HG02870 (cell line): ENCODE data around the gene ZBED5.
"Not testable (repeated sequence)": the region's sequence is repeated elsewhere in the genome, so short reads cannot be mapped to it uniquely, and the experiment has no call there.

Source experiments
- ATAC-seq: cut with Tn5 transposase; IDR thresholded peaks from one replicate; pipeline ENCODE4 v1.9.1; 2021; ENCODE audit warnings: mild to moderate bottlenecking, moderate library complexity; ENCODE audit not compliant: unreplicated experiment

ZBED5 gene

GRCh38 chr11:10857709-10858438, at the start of gene ZBED5:
Gene ZBED5, minus strand, starts transcription at chr11:10858053. Its CDS starts 3,108 bp downstream, at chr11:10854945.
- ATAC-seq: peak; percentile 93

GRCh38 chr11:10906521-10906920, 48.7 kb upstream of the ZBED5 start:
- no peak for ATAC-seq

DNA sequence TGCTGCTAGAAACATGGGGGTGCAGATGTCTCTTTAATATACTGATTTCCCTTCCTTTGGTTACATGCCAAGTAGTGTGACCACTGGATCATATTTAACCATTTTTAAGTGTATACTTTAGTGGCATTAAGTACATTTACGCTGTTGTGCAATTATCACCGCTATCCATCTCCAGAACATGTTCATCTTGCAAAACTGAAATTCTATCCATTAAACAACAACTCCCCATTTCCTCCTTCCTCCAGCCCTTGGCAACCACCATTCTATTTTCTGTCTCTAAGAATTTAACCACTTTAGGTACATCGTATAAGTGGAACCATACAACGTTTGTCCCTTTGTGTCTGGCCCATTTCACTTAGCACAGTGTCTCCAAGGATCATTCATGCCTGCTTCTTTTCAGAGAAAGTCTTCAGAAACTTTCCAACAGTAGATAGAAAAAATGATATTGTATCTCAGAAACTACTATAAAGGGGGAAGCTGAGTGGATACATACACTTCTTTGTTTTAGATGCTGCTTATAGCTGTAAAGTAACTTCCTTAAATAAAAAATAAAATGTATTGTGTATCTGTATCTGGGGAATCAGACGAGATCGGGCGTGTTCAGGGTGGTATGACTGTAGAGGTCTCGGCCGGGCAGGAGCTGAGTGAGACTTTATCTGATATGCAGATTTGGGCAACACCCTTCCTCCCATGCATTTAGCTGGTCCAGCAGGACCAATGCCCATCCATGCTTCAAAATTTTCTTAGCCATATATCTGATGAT, 44.6 kb upstream of the ZBED5 start:
- ATAC-seq: no peak

DNA sequence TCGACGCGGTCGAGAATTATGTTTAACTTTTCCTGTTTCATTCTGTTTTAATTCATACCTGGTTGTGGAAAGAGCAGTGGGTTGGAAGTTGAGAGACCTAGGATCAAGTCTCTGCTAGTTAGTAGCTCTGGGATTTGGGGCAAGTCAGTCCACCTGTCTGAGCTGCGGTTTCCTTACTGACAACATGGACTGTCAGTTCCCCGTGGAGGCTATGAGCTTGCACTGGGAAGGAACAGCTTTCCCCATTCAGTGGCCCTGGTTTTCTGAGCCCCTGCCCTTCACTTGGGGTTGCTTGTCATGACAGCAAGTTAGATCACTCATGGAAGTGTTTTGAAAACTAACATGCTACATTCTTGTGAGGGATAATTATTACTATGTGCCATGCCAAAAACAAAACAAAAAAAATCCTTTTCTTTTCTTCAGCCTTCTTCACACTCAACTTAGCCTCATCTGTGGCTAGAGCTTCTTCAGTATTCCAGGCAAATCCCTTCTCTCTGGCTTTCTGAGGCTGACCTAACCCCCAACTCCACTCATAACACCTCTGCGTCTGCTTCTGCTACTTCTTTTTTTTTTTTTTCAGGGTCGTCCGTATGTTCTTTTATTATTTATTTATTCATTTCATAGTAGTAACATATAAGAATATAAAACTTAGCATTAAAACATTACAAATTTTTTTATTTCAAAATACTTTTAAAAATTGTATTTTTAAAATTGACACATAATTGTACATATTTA, 43.0 kb upstream of the ZBED5 start:
- ATAC-seq: no peak

DNA sequence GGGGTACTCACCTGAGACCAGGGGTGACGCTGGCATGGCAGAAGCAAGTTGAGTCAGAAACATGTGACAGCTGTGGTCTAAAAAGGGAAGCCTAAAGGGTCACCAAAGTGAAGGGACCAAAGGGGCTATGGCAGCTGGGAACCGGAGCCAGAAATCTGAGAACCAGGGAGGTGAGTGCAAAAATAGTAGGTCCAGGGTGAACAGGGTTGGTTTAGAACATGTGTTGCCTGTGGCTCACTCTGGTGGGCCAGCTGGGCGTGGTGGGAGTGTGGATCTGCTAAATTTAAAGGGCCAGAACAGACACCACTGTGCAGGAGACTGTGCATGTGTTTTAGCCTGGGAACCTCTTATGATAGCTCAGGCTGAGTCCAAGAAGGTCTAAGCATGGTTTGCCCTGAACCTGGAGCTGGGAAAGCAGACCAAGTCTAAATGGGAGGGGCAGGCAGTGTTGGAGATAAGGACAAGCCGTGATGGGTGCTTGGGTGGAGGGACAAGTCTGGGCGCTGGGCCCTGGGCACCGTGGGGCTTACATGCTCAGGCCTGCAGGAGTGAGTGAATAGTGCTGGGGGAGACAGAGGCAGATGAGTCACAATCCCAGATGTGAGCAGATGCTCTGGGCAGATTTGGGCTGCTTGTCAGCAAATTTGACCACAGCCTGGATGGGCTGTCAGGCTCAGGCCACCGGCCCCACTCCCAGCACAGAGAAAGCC, 41.4 kb upstream of the ZBED5 start:
- ATAC-seq: no peak

DNA sequence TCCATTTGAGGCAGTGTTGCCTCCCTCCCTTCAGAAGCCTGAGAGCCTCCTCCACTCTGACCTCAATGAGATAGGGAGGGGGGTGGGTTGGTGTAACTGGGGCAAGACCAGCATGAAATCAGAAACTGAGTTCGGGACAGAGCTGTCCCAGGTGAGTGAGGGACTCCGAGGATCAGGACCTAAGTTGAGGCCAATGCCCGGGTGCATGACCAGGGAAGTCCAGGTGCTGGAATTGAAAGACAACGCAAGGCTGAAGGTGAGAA, 40.8 kb upstream of the ZBED5 start:
- ATAC-seq: no peak

GRCh38 chr11:10898003-10898762, 40.3 kb upstream of the ZBED5 start:
- no peak for ATAC-seq

- no peak for ATAC-seq
Observed at GRCh38 chr11:10897150-10897549, 39.3 kb upstream of the ZBED5 start.

- no peak for ATAC-seq
Observed at GRCh38 chr11:10896493-10896892, 38.6 kb upstream of the ZBED5 start.

- no peak for ATAC-seq
Observed at GRCh38 chr11:10895285-10895684, 37.4 kb upstream of the ZBED5 start.

- ATAC-seq: no peak
Observed at GRCh38 chr11:10894666-10895065, 36.8 kb upstream of the ZBED5 start.

- ATAC-seq: no peak
Observed at GRCh38 chr11:10893714-10894151, 35.9 kb upstream of the ZBED5 start.

- ATAC-seq: no peak
Observed at GRCh38 chr11:10892250-10892649, 34.4 kb upstream of the ZBED5 start.

DNA sequence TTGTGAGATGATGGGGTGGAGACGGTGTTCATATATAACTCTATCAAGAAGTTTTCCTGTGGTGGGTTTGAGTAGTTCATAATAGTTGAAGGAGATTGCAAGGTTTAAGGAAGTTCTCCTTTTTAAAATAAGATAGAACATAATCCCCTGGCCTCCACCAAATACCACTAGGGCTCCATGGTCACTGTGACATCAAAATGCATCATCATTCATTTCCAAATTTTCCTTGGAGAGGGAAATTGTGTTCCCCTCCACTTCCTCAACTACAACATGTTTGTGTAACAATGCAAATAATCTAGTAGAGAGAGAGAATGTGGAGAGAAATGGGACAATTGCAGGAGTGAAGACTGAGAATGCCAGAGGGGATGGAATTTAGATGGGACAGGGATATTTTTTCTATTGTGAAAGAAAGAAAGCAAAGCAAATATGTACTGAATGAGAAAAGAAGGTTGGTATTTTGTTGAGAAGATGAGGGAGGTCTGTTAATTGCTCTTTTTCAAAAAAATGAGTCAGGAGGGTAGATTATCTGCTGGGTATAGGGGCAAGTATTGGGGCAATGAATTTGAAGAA, 33.4 kb upstream of the ZBED5 start:
- no peak for ATAC-seq

GRCh38 chr11:10890083-10890482, 32.2 kb upstream of the ZBED5 start:
- ATAC-seq: not testable (repeated sequence)

DNA sequence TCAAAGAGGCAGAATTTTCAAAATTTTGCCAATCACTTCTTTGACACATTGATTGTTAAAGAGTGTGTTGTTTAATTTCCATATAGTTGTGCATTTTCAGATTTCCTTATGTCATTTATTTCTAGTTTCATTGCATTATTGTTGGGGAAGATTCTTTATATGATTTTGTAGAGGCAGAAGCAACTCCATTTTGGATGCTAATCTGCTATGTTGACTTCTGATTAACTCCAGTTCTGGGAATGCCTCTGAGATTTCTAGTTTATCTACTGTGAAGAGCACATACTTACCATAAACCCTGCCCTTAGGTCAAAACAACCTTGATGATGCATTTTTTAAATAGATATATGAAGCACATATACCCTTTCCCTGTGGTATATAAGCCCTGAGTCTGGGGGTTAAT, 29.5 kb upstream of the ZBED5 start:
- ATAC-seq: no peak

GRCh38 chr11:10886652-10887250, 28.9 kb upstream of the ZBED5 start:
- no peak for ATAC-seq

- no peak for ATAC-seq
Observed at GRCh38 chr11:10885703-10886363, 28.0 kb upstream of the ZBED5 start.

DNA sequence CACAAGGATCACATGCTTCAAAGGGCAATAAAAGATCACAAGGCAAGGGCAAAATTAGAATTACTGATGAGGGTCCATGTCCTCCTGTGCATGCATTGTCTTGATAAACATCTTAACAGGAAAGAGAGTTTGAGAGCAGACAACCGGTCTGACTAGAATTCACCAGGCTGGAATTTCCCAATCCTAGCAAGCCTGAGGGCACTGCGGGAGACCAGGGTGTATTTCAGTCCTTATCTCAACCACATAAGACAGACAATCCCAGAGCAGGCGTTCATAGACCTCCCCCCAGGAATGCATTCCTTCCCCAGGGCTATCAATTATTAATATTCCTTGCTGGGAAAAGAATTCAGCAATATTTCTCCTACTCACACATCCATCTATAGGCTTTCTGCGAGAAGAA, 26.4 kb upstream of the ZBED5 start:
- not testable (repeated sequence) for ATAC-seq
